ENCODE measurements around the gene TFIP11.

The TFIP11 gene

GRCh38 chr22:26512149-26512793, at the start of gene TFIP11:
TFIP11 (minus strand) TSS chr22:26512473; CDS start chr22:26510272, 2,201 bp downstream.
- DNase-seq = peak; percentile 81

GRCh38 chr22:26561756-26562417, 49.6 kb upstream of the TFIP11 start:
- DNase-seq = no peak

- no peak for DNase-seq
Observed at GRCh38 chr22:26559961-26560575, 47.8 kb upstream of the TFIP11 start.

- DNase-seq = no peak
Observed at GRCh38 chr22:26558248-26558895, 46.1 kb upstream of the TFIP11 start.

- DNase-seq = no peak
Observed at GRCh38 chr22:26556904-26557303, 44.6 kb upstream of the TFIP11 start.

- no peak for DNase-seq
Observed at GRCh38 chr22:26555478-26555877, 43.2 kb upstream of the TFIP11 start.

GRCh38 chr22:26554956-26555355, 42.7 kb upstream of the TFIP11 start:
- DNase-seq = no peak

- DNase-seq = peak; percentile 26
Observed at GRCh38 chr22:26553056-26553752, 40.9 kb upstream of the TFIP11 start.

- DNase-seq = no peak
Observed at GRCh38 chr22:26552466-26552865, 40.2 kb upstream of the TFIP11 start.

GRCh38 chr22:26551568-26551967, 39.3 kb upstream of the TFIP11 start:
- DNase-seq = no peak

- DNase-seq = peak; percentile 88
Observed at GRCh38 chr22:26550498-26551033, 38.3 kb upstream of the TFIP11 start.

- DNase-seq = no peak
Observed at GRCh38 chr22:26549902-26550497, 37.7 kb upstream of the TFIP11 start.

- no peak for DNase-seq
Observed at GRCh38 chr22:26548984-26549383, 36.7 kb upstream of the TFIP11 start.

GRCh38 chr22:26548303-26548702, 36.0 kb upstream of the TFIP11 start:
- DNase-seq = no peak

- no peak for DNase-seq
Observed at GRCh38 chr22:26547837-26548236, 35.6 kb upstream of the TFIP11 start.

- DNase-seq = no peak
Observed at GRCh38 chr22:26547426-26547825, 35.2 kb upstream of the TFIP11 start.

GRCh38 chr22:26546282-26546681, 34.0 kb upstream of the TFIP11 start:
- no peak for DNase-seq

- no peak for DNase-seq
Observed at GRCh38 chr22:26545827-26546226, 33.6 kb upstream of the TFIP11 start.

- no peak for DNase-seq
Observed at GRCh38 chr22:26545385-26545784, 33.1 kb upstream of the TFIP11 start.

GRCh38 chr22:26544489-26544888, 32.2 kb upstream of the TFIP11 start:
- no peak for DNase-seq

- no peak for DNase-seq
Observed at GRCh38 chr22:26542831-26543230, 30.6 kb upstream of the TFIP11 start.

GRCh38 chr22:26541167-26541819, 29.0 kb upstream of the TFIP11 start:
- DNase-seq = no peak
